Measurements from ENCODE around the gene NRG2. TPM values are rescaled to one million over a fixed set of nuclear protein-coding genes. Genes with fewer than 3 reads are reported as not detected.

Gene NRG2
- total RNA-seq, 1 donor from 2014 or later, result under 0.01 TPM

DNA sequence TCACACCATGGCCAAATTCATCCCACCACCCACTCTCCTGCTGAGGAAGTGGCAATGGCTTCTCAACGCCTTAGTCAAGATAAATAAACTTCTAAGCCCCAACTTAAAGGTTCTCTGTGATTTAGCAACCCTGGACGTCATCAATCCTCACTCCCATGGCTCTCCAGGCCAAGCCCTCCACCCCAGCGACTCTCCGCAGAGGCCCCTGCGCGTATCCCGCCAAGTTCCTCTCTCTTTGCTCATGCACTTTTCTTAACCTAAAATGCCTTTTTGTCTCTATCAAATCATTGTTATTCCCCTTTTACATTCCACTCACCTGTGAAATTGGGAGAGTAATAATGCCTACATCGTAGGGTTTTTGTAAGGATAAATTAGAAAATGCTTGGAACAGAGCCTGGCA lies 88.6 kb downstream of the NRG2 start:
- TF ChIP-seq, protein P1, sequence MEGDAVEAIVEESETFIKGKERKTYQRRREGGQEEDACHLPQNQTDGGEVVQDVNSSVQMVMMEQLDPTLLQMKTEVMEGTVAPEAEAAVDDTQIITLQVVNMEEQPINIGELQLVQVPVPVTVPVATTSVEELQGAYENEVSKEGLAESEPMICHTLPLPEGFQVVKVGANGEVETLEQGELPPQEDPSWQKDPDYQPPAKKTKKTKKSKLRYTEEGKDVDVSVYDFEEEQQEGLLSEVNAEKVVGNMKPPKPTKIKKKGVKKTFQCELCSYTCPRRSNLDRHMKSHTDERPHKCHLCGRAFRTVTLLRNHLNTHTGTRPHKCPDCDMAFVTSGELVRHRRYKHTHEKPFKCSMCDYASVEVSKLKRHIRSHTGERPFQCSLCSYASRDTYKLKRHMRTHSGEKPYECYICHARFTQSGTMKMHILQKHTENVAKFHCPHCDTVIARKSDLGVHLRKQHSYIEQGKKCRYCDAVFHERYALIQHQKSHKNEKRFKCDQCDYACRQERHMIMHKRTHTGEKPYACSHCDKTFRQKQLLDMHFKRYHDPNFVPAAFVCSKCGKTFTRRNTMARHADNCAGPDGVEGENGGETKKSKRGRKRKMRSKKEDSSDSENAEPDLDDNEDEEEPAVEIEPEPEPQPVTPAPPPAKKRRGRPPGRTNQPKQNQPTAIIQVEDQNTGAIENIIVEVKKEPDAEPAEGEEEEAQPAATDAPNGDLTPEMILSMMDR (IDR thresholded peaks at IDR 0.05; ENCODE audit: insufficient read depth, low read length, severe bottlenecking), result no peak
- Histone ChIP-seq H3K4me3 (ENCODE audit: low read depth, low read length) (no peak overlapping the region), H3K27me3 (ENCODE audit: control insufficient read depth, insufficient read depth, low read length) (peaks cover 13% of the 10 kb centered on the region), H3K36me3 (ENCODE audit: control insufficient read depth, insufficient read depth, low read length) (no peaks in the 10 kb centered on the region)
- DNase-seq (ENCODE audit: low read depth), result no peak
- no peak for FAIRE-seq

DNA sequence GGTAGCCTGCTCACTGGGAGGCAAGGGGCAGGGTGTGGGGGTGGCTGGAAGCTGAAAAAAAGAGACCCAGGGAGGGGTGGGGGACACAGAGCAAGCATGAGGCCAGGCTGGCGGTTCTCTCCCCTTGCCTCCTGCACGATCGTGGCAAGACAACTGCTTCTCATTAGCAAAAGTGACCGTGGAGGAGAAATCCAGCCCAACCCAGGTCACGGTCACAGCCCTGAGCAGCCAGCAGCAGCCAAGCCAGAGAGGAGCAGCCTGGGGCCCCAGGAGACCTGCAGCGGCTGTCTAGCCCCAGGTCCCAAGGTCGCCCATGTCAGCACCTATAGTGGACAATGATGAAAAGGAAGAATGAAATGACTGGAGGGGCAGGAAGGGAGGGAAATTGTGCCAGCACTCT lies 89.1 kb downstream of the NRG2 start:
- Histone ChIP-seq H3K4me3 (ENCODE audit: low read depth, low read length) (no peak overlapping the region), H3K27me3 (ENCODE audit: control insufficient read depth, insufficient read depth, low read length) (peaks cover 13% of the 10 kb centered on the region), H3K36me3 (ENCODE audit: control insufficient read depth, insufficient read depth, low read length) (no peaks in the 10 kb centered on the region)
- TF ChIP-seq, protein P1 (IDR thresholded peaks at IDR 0.05; ENCODE audit: insufficient read depth, low read length, severe bottlenecking), result no peak
- FAIRE-seq, result no peak
- no peak for DNase-seq (ENCODE audit: low read depth)

DNA sequence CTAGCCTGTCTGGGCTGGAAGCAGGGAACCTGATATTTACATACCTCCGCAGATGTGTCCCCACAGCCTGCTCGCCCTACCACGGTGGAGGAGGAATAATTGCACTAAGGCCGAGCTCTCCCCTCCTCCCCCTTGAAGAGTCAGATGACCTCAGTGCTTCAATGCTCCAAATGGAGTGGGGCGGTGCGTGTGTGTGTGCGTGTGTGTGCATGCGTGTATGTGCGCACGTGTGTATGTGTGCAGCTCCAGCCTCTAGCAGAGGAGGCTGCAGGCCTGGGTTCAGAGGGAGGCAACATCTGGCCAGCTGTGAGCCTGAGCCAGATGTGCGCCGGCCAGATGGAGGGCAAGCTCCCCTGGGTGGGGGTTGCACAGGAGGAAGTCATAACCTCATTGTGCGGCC lies 90.5 kb downstream of the NRG2 start:
- FAIRE-seq (no peak), DNase-seq (ENCODE audit: low read depth) (no peak)

DNA sequence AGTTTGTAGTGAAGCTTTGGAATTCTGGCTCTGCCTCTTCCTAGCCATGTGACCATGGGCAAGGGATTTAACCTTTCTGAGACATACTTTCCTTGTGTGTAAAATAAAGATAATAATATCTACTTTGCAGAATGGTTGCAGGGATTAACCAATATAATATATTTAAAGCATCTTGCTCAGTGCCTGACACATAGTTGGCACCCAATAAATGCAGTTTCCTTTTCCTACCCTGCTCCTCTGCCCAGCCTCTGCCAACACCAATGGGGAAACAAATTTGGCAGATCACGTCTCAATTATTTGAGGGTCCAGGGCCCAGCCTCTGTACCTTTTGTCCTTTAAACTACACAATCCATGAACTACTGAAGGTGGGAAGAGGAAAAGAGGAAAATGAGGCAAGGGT lies 91.1 kb downstream of the NRG2 start:
- Histone ChIP-seq H3K27me3 (ENCODE audit: control insufficient read depth, insufficient read depth, low read length) (peaks cover 13% of the 10 kb centered on the region), H3K4me3 (ENCODE audit: low read depth, low read length) (no peak overlapping the region), H3K36me3 (ENCODE audit: control insufficient read depth, insufficient read depth, low read length) (no peaks in the 10 kb centered on the region)
- TF ChIP-seq, protein P1 (IDR thresholded peaks at IDR 0.05; ENCODE audit: insufficient read depth, low read length, severe bottlenecking), result no peak
- FAIRE-seq (no peak), DNase-seq (ENCODE audit: low read depth) (no peak)

More for the DNA sequence above, 90.5 kb downstream of the NRG2 start:
- Histone ChIP-seq H3K4me3 (ENCODE audit: low read depth, low read length) (no peak overlapping the region), H3K27me3 (ENCODE audit: control insufficient read depth, insufficient read depth, low read length) (peaks cover 13% of the 10 kb centered on the region), H3K36me3 (ENCODE audit: control insufficient read depth, insufficient read depth, low read length) (no peaks in the 10 kb centered on the region)
- TF ChIP-seq, protein P1 (IDR thresholded peaks at IDR 0.05; ENCODE audit: insufficient read depth, low read length, severe bottlenecking), result no peak

DNA sequence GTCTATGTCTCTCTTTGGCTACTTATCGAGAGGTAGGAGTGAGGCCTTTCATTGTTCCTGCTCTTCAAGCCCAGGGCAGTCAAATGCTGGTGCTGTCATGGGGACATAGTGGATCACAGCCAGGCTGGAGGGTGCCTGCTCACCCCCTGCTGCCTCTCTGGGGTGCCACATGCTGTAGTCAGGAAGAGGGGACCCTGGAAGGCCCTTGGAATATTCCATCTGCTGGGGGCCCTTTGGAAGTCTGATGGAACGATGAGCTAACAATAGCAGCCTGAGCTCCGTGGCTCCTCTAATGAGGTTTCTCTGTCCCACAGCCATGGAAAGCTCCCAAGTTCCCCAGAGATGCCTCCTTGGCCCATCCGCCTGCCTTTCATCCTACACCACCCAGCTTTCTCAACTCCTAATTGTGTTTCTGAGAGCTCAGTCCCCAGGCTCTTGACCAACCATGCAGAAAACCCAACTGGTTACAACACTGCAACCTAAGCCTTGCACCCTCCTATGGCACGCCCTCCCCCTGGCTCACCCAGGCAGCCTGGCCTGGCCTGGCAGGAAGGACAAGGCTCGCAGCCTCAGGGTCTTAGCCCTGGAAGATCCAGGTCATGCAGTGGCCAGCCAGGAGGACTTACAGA lies 91.7 kb downstream of the NRG2 start:
- peaks cover 13% of the 10 kb centered on the region for H3K27me3 ChIP-seq (ENCODE audit: control insufficient read depth, insufficient read depth, low read length)
- TF ChIP-seq, protein P1 (IDR thresholded peaks at IDR 0.05; ENCODE audit: insufficient read depth, low read length, severe bottlenecking), result no peak
- DNase-seq (ENCODE audit: low read depth), result no peak
- no peak overlapping the region for H3K4me3 ChIP-seq (ENCODE audit: low read depth, low read length)
- H3K36me3 ChIP-seq (ENCODE audit: control insufficient read depth, insufficient read depth, low read length), result no peaks in the 10 kb centered on the region
- no peak for FAIRE-seq

DNA sequence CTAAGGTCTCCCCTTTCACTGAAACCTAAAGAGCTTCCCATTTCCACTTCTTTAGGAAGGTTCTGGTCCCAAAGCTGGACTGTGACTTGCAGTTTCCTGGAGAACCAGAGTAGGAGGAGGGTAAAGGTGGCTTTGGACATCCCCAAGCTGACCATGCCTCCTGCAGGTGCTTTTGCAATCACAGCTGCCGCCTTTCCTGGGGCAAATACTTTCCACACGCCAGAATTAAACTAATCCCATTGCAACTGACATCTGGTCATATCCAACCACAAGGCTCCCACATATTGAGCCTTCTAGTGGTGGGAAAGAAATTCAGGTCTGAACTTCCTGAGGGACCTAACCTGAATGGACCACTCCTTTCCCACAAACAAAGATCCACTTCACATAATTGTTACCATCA lies 92.7 kb downstream of the NRG2 start:
- FAIRE-seq, result no peak
- Histone ChIP-seq H3K27me3 (ENCODE audit: control insufficient read depth, insufficient read depth, low read length) (peaks cover 13% of the 10 kb centered on the region), H3K36me3 (ENCODE audit: control insufficient read depth, insufficient read depth, low read length) (no peaks in the 10 kb centered on the region), H3K4me3 (ENCODE audit: low read depth, low read length) (no peak overlapping the region)
- no peak for DNase-seq (ENCODE audit: low read depth)
- TF ChIP-seq, protein P1 (IDR thresholded peaks at IDR 0.05; ENCODE audit: insufficient read depth, low read length, severe bottlenecking), result no peak

Measured in bronchial epithelial cell (primary cell).